Measurements from ENCODE around the gene ABCG5. TPM values are rescaled to one million over a fixed set of nuclear protein-coding genes. Genes with fewer than 3 reads are reported as not detected.

ABCG5 gene
- polyA plus RNA-seq, 1 donor (not counting 4 experiments of a cell fraction or from before 2014, with no cell fraction given), result not detected

DNA sequence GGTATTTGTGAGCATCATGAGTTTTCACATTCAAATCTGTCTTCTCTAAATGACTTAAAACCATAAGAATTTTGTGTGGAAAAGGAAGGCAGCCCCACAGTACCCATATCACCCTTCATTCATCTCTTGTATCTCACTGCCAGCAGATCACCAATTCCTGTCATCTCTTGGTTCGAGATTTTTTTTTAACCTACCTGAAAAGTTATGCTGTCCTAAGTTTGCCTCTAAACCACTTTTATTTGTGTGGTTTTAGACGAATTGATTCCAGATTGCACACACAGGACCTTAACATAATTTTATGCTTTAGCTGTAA is 32.0 kb downstream of the ABCG5 start:
- no peak overlapping the region for H2AFZ ChIP-seq (ENCODE audit: control insufficient read depth, low read length)
- FAIRE-seq (no peak), DNase-seq (ENCODE audit: low read depth, low spot score) (no peak)
- no peaks in the 10 kb centered on the region for H3K4me1 ChIP-seq (ENCODE audit: control insufficient read depth, extremely low read depth, insufficient read depth, low read length)
- H3K9ac ChIP-seq (ENCODE audit: control insufficient read depth, extremely low read depth, insufficient read depth, low read length), result no peak overlapping the region
- H3K9me1 ChIP-seq (ENCODE audit: control insufficient read depth, extremely low read depth, insufficient read depth, low read length), result no peaks in the 10 kb centered on the region
- H4K20me1 ChIP-seq (ENCODE audit: control insufficient read depth, extremely low read depth, insufficient read depth, low read length), result no peaks in the 10 kb centered on the region
- dilution Hi-C loops (cut with MboI; ENCODE audit: extremely low pct_ligation_motif_present, low sequenced_read_pairs), result no loop called here
- H3K9me3 ChIP-seq (ENCODE audit: control insufficient read depth, low read depth, low read length), result no peaks in the 10 kb centered on the region
- no peak overlapping the region for H3K4me3 ChIP-seq (ENCODE audit: control insufficient read depth in 2 of 3, extremely low read depth in 1 of 3, insufficient read depth in 2 of 3, low read depth in 1 of 3, low read length in 3 of 3)
- H3K27ac ChIP-seq (ENCODE audit: control insufficient read depth, insufficient read depth, low read length), result no peak overlapping the region
- H3K36me3 ChIP-seq (ENCODE audit: control insufficient read depth in 2 of 2, extremely low read depth in 1 of 2, insufficient read depth in 2 of 2, low read length in 2 of 2), result peaks cover 3 to 5% of the 10 kb centered on the region in 2 experiments
- no peaks in the 10 kb centered on the region for H3K79me2 ChIP-seq (ENCODE audit: control insufficient read depth, insufficient read depth, low read length)
- H3K27me3 ChIP-seq (ENCODE audit: control insufficient read depth, extremely low read depth, insufficient read depth, low read length), result no peaks in the 10 kb centered on the region
- no peak for TF ChIP-seq EZH2 (IDR thresholded peaks at IDR 0.05; ENCODE audit: low read length)
- TF ChIP-seq, protein P1, sequence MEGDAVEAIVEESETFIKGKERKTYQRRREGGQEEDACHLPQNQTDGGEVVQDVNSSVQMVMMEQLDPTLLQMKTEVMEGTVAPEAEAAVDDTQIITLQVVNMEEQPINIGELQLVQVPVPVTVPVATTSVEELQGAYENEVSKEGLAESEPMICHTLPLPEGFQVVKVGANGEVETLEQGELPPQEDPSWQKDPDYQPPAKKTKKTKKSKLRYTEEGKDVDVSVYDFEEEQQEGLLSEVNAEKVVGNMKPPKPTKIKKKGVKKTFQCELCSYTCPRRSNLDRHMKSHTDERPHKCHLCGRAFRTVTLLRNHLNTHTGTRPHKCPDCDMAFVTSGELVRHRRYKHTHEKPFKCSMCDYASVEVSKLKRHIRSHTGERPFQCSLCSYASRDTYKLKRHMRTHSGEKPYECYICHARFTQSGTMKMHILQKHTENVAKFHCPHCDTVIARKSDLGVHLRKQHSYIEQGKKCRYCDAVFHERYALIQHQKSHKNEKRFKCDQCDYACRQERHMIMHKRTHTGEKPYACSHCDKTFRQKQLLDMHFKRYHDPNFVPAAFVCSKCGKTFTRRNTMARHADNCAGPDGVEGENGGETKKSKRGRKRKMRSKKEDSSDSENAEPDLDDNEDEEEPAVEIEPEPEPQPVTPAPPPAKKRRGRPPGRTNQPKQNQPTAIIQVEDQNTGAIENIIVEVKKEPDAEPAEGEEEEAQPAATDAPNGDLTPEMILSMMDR (optimal IDR thresholded peaks at IDR 0.05 in 1 of 3, IDR thresholded peaks at IDR 0.05 in 1 of 3, conservative IDR thresholded peaks at IDR 0.05 in 1 of 3; ENCODE audit: extremely low read depth in 1 of 3, insufficient read depth in 2 of 3, low read length in 3 of 3), result no peak
- no peak overlapping the region for H3K4me2 ChIP-seq (ENCODE audit: control insufficient read depth, extremely low read depth, insufficient read depth, low read depth, low read length)

DNA sequence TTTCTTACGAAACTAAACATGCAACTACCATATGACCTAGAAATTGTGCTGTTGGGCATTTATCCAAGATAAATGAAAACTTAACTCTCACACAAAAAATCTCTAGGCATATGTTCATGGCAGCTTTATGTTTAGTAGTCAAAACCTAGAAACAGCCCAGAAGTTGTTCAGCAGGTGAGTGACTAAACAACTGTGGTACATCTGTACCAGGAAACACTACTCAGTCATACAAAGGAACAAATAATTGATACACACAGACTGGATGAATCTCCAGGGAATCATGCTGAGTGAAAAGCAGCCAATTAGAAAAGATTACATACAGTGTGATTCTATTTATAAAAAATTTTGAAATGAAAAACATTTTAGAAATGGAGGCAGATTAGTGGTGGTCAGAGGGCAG is 35.5 kb downstream of the ABCG5 start:
- H3K27ac ChIP-seq (ENCODE audit: control insufficient read depth, insufficient read depth, low read length), result no peak overlapping the region
- H2AFZ ChIP-seq (ENCODE audit: control insufficient read depth, low read length), result no peak overlapping the region
- no peak overlapping the region for H3K4me2 ChIP-seq (ENCODE audit: control insufficient read depth, extremely low read depth, insufficient read depth, low read depth, low read length)
- H3K27me3 ChIP-seq (ENCODE audit: control insufficient read depth, extremely low read depth, insufficient read depth, low read length), result no peaks in the 10 kb centered on the region
- H3K79me2 ChIP-seq (ENCODE audit: control insufficient read depth, insufficient read depth, low read length), result no peaks in the 10 kb centered on the region
- DNase-seq (ENCODE audit: low read depth, low spot score) (no peak), FAIRE-seq (no peak)
- dilution Hi-C loops (cut with MboI; ENCODE audit: extremely low pct_ligation_motif_present, low sequenced_read_pairs), result no loop called here
- no peaks in the 10 kb centered on the region for H3K4me1 ChIP-seq (ENCODE audit: control insufficient read depth, extremely low read depth, insufficient read depth, low read length)
- H3K36me3 ChIP-seq (ENCODE audit: control insufficient read depth in 2 of 2, extremely low read depth in 1 of 2, insufficient read depth in 2 of 2, low read length in 2 of 2), result peaks cover 0 to 3% of the 10 kb centered on the region in 2 experiments
- no peak overlapping the region for H3K4me3 ChIP-seq (ENCODE audit: control insufficient read depth in 2 of 3, extremely low read depth in 1 of 3, insufficient read depth in 2 of 3, low read depth in 1 of 3, low read length in 3 of 3)
- no peaks in the 10 kb centered on the region for H4K20me1 ChIP-seq (ENCODE audit: control insufficient read depth, extremely low read depth, insufficient read depth, low read length)
- H3K9me1 ChIP-seq (ENCODE audit: control insufficient read depth, extremely low read depth, insufficient read depth, low read length), result no peaks in the 10 kb centered on the region
- TF ChIP-seq, protein P1 (optimal IDR thresholded peaks at IDR 0.05 in 1 of 3, IDR thresholded peaks at IDR 0.05 in 1 of 3, conservative IDR thresholded peaks at IDR 0.05 in 1 of 3; ENCODE audit: extremely low read depth in 1 of 3, insufficient read depth in 2 of 3, low read length in 3 of 3), result no peak
- TF ChIP-seq EZH2 (IDR thresholded peaks at IDR 0.05; ENCODE audit: low read length), result no peak
- H3K9ac ChIP-seq (ENCODE audit: control insufficient read depth, extremely low read depth, insufficient read depth, low read length), result no peak overlapping the region
- no peaks in the 10 kb centered on the region for H3K9me3 ChIP-seq (ENCODE audit: control insufficient read depth, low read depth, low read length)
